BE2C (cell line): ENCODE data around the gene TMEM240.
"Not testable (repeated sequence)": the region's sequence is repeated elsewhere in the genome, so short reads cannot be mapped to it uniquely, and the experiment has no call there.

Experiments
- DNase-seq: peaks from one replicate; pipeline ENCODE4 v3.0.0-alpha.2; 2020
- H3K27me3 ChIP-seq: fragments of 250-450 bp; sonication (Bioruptor Pico); 2 replicates; pipeline ENCODE4 v1.5.1; 2020; ENCODE audit warnings: mild to moderate bottlenecking
- H3K36me3 ChIP-seq: fragments of 250-450 bp; sonication (Bioruptor Pico); 2 replicates; pipeline ENCODE4 v1.5.1; 2020; ENCODE audit warnings: mild to moderate bottlenecking
- H3K4me1 ChIP-seq: fragments of 250-450 bp; sonication (Bioruptor Pico); 2 replicates; pipeline ENCODE4 v1.5.1; 2020
- H3K4me3 ChIP-seq: 2 replicates; pipeline ENCODE4 v1.5.1; 2011; ENCODE audit warnings: low read depth, low read length
- H3K9me3 ChIP-seq: fragments of 250-450 bp; sonication (Bioruptor Pico); 2 replicates; pipeline ENCODE4 v1.5.1; 2020
- TF ChIP-seq, protein P1 (sequence below): IDR thresholded peaks from 2 replicates; pipeline ENCODE4 v1.5.1; 2012; ENCODE audit warnings: mild to moderate bottlenecking, low read depth, low read length

The TMEM240 gene

DNA sequence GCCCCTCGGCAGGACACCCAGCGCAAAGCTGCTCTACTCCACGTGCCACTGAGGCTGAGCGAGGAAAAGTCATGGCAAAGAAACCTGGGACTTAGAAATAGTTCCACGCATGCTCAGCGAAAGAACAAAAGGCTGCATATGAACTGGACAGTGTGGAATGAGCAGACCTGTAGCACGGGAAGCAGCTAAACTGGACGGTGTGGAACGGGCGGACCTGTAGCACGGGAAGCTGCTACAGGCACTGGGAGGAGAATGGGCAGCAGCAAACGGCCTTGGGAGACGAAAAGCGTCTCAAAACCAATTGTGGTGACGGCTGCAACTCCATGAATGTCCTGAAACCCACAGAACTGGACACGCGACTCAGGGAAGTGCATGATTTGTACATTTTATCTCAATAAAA lies 18.6 kb upstream of the TMEM240 start:
- TF ChIP-seq, protein P1, sequence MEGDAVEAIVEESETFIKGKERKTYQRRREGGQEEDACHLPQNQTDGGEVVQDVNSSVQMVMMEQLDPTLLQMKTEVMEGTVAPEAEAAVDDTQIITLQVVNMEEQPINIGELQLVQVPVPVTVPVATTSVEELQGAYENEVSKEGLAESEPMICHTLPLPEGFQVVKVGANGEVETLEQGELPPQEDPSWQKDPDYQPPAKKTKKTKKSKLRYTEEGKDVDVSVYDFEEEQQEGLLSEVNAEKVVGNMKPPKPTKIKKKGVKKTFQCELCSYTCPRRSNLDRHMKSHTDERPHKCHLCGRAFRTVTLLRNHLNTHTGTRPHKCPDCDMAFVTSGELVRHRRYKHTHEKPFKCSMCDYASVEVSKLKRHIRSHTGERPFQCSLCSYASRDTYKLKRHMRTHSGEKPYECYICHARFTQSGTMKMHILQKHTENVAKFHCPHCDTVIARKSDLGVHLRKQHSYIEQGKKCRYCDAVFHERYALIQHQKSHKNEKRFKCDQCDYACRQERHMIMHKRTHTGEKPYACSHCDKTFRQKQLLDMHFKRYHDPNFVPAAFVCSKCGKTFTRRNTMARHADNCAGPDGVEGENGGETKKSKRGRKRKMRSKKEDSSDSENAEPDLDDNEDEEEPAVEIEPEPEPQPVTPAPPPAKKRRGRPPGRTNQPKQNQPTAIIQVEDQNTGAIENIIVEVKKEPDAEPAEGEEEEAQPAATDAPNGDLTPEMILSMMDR: no peak
- DNase-seq: no peak

DNA sequence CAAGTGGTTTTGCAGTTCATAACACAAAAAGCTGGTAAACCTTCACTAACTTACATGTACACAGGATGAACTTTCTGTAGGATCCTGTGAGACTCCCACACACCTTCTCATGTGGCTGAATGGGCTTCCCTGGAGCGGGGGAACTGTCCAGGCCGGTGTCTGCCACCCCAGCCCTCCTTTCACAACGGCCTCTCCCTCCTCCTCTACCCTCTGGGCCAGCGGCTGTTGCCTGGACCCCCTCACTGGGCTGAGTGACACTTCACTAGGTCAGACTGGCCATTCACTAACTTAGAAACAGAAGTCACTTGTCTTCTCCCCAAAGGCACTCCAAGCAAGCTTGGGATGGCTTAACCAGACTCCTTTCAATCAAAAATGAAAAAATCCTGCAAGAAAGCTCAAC lies 18.2 kb upstream of the TMEM240 start:
- H3K4me1 ChIP-seq: peaks cover 7% of the 10 kb centered on the region
- no peak for DNase-seq
- no peak overlapping the region for H3K4me3 ChIP-seq
- TF ChIP-seq, protein P1: no peak
- H3K27me3 ChIP-seq: no peaks in the 10 kb centered on the region
- H3K9me3 ChIP-seq: no peaks in the 10 kb centered on the region
- H3K36me3 ChIP-seq: peaks cover 45% of the 10 kb centered on the region

More for the DNA sequence above, 18.6 kb upstream of the TMEM240 start:
- H3K4me1 ChIP-seq: peaks cover 7% of the 10 kb centered on the region
- no peak overlapping the region for H3K4me3 ChIP-seq
- H3K36me3 ChIP-seq: peaks cover 50% of the 10 kb centered on the region
- H3K9me3 ChIP-seq: no peaks in the 10 kb centered on the region
- no peaks in the 10 kb centered on the region for H3K27me3 ChIP-seq

DNA sequence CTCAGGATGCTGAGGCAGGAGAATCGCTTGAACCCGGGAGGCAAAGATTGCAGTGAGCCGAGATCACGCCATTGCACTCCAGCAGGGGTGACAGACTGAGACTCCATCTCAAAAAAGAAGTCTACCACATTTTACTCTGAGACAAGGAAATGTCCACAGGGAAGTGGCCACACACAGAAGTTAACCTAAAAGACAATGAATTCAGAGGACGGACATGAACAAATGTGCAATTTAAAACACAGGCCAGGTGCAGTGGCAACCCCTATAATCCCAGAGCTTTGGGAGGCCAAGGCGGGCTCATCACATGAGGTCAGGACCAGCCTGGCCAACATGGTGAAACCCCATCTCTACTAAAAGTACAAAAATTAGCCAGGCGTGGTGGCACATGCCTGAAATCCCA lies 17.3 kb upstream of the TMEM240 start:
- not testable (repeated sequence) for H3K9me3 ChIP-seq, H3K4me1 ChIP-seq, DNase-seq, H3K27me3 ChIP-seq, H3K4me3 ChIP-seq
- H3K36me3 ChIP-seq: peaks cover 36% of the 10 kb centered on the region

DNA sequence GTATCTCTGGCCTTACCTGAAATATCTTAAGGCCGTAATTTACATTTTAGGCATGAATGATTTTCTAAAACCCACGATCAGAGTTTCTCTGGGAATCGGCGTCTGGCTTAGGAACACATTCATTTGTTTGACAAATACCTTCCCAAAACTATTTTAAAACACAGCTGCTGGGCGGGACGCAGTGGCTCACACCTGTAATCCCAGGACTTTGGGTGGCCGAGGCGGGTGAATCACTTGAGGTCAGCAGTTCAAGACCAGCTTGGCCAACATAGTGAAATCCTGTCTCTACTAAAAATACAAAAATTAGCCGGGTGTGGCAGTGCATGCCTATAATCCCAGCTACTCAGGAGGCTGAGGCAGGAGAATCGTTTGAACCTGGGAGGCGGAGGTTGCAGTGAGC lies 16.5 kb upstream of the TMEM240 start:
- H3K4me3 ChIP-seq, H3K27me3 ChIP-seq, H3K4me1 ChIP-seq, H3K9me3 ChIP-seq, DNase-seq: not testable (repeated sequence)
- peaks cover 29% of the 10 kb centered on the region for H3K36me3 ChIP-seq

DNA sequence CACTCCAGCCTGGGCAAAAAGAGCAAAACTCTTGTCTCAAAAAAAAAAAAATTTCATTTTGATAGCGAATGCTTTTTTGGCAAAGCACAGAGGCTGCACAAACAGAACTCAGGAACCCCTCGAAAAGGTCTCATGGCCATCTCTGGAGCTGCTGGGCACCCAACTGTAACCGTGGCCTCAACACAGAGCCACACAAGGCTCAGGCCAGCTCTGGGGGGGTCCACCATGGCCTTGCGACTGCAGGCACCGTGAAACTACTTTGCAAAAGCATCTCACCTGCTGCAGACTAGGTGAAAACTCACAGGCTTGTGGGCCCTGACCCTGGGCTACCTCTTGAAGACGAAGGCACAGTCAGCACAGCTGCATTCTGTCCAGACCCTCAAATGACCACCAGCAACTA lies 16.1 kb upstream of the TMEM240 start:
- TF ChIP-seq, protein P1: no peak
- H3K9me3 ChIP-seq: no peaks in the 10 kb centered on the region
- no peak for DNase-seq
- no peak overlapping the region for H3K4me3 ChIP-seq
- H3K4me1 ChIP-seq: peaks cover 7% of the 10 kb centered on the region
- no peaks in the 10 kb centered on the region for H3K27me3 ChIP-seq
- peaks cover 24% of the 10 kb centered on the region for H3K36me3 ChIP-seq

DNA sequence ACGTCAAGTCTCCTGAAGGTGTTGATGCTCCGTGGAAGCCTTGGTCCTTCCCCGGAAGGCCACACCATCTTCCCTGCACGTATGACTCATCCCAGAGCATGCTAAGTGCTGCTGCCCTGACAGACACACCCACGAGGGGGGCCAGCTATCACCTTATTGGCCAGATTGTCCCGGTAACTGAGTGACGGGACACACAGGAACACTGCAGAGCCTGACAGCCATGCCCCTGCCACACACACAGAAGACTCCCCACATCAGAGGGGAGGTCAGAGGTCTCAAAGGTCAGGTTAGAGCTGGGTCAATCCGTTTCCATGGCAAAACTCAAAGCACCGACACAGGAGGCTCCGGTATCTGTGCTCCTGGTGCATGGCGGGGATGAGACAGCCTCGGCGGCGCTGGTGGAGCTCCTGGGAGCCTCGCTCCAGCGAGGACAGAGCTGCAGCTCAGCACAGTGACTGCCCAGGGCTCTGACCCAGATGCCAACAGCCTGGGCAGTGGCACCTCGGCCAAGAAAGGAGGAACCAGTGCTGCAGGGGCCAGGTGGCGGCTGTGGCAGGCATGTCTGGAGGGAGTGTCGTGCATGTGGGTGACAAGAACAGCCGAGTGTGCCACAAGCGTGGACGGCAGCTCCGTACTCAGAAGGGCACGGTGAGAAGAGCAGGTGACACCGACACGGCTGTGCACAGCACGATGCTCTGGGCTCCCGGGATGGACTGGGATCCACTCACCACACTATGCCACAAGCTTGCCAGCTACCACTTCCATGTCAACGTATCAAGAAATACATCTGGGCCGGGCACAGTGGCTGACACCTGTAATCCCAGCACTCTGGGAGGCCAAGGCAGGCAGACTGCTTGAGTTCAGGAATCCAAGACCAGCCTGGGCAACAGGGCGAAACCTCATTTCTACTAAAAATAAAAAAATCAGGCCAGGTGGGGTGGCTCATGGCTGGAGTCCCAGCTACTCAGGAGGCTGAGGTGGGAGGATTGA lies 14.8 kb upstream of the TMEM240 start:
- Histone ChIP-seq H3K4me3 (peak overlapping the region; percentile 23), H3K36me3 (peaks cover 13% of the 10 kb centered on the region), H3K27me3 (no peaks in the 10 kb centered on the region), H3K9me3 (no peaks in the 10 kb centered on the region), H3K4me1 (peaks cover 7% of the 10 kb centered on the region)
- TF ChIP-seq, protein P1: no peak
- DNase-seq: peak; percentile 87

DNA sequence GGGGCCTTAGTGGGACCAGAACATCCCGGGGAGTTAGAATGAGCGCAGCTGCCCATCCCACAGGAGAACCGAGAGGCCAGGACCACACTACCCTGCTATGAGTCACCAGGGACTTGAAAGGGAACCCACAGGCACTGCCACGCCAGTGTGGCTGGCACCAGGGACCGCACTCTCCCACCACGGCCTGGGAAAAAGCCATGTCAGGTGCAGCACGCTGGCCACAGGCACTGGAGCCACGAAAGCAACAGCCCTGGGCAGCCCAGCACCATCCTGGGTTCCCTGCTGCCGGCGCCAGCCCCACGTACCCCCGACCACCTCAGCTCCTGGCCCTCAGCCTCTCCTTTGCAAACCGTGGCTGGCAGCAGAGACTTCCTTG lies 14.1 kb upstream of the TMEM240 start:
- Histone ChIP-seq H3K4me3 (no peak overlapping the region), H3K9me3 (no peaks in the 10 kb centered on the region), H3K4me1 (peaks cover 7% of the 10 kb centered on the region), H3K27me3 (no peaks in the 10 kb centered on the region), H3K36me3 (peaks cover 8% of the 10 kb centered on the region)
- no peak for DNase-seq
- TF ChIP-seq, protein P1: no peak
